ENCODE data around the gene PARD6G. TPM values are rescaled to one million over a fixed set of nuclear protein-coding genes. Genes with fewer than 3 reads are reported as not detected.

Gene PARD6G
- total and polyA plus RNA-seq, 2 experiments from 2014 or later: 6.9 to 18.5 TPM

DNA sequence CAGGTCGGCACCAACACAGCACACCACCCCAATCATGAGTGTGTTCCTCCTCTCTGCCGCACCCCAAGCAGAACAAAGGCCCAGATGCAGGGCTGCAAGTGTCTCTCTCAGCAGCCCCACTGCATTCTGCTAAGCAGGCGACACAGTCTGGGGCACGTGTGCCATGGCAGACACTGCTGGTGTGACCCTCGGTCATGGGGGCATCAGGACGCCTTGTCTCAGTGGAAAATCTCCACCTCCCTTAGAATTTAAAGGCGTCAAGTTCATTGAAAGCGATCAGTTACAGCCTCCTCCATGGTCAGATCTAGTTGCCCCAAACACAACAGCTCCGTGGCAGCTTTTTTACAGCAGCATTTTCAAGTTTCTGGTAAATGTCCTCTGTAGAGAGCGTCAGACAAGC, 81.1 kb downstream of the PARD6G start:
- H3K4me1 Mint-ChIP-seq: no peaks in the 10 kb centered on the region; the same call in 2 of the 3 replicates

More for the DNA sequence above, 81.1 kb downstream of the PARD6G start:
- H3K4me3 Mint-ChIP-seq: no peak overlapping the region
- no peaks in the 10 kb centered on the region for H3K9me2 ChIP-seq (ENCODE audit: insufficient read depth)
- H3K79me2 ChIP-seq (replicated peaks; ENCODE audit: insufficient read depth): no peaks in the 10 kb centered on the region
- H3K27me3 Mint-ChIP-seq (ENCODE audit: insufficient read depth, low read depth, poor library complexity): peaks cover 11% of the 10 kb centered on the region
- H3K27ac Mint-ChIP-seq: no peak overlapping the region
- H3K9me3 Mint-ChIP-seq: peaks cover 21% of the 10 kb centered on the region
- no peak for TF ChIP-seq ZNF331 (CRISPR knock-in tag; IDR thresholded peaks at IDR 0.05; ENCODE audit: low read depth)
- TF ChIP-seq CREB1 (CRISPR knock-in tag; IDR thresholded peaks at IDR 0.05; ENCODE audit: low read depth): no peak
- TF ChIP-seq, protein P1, sequence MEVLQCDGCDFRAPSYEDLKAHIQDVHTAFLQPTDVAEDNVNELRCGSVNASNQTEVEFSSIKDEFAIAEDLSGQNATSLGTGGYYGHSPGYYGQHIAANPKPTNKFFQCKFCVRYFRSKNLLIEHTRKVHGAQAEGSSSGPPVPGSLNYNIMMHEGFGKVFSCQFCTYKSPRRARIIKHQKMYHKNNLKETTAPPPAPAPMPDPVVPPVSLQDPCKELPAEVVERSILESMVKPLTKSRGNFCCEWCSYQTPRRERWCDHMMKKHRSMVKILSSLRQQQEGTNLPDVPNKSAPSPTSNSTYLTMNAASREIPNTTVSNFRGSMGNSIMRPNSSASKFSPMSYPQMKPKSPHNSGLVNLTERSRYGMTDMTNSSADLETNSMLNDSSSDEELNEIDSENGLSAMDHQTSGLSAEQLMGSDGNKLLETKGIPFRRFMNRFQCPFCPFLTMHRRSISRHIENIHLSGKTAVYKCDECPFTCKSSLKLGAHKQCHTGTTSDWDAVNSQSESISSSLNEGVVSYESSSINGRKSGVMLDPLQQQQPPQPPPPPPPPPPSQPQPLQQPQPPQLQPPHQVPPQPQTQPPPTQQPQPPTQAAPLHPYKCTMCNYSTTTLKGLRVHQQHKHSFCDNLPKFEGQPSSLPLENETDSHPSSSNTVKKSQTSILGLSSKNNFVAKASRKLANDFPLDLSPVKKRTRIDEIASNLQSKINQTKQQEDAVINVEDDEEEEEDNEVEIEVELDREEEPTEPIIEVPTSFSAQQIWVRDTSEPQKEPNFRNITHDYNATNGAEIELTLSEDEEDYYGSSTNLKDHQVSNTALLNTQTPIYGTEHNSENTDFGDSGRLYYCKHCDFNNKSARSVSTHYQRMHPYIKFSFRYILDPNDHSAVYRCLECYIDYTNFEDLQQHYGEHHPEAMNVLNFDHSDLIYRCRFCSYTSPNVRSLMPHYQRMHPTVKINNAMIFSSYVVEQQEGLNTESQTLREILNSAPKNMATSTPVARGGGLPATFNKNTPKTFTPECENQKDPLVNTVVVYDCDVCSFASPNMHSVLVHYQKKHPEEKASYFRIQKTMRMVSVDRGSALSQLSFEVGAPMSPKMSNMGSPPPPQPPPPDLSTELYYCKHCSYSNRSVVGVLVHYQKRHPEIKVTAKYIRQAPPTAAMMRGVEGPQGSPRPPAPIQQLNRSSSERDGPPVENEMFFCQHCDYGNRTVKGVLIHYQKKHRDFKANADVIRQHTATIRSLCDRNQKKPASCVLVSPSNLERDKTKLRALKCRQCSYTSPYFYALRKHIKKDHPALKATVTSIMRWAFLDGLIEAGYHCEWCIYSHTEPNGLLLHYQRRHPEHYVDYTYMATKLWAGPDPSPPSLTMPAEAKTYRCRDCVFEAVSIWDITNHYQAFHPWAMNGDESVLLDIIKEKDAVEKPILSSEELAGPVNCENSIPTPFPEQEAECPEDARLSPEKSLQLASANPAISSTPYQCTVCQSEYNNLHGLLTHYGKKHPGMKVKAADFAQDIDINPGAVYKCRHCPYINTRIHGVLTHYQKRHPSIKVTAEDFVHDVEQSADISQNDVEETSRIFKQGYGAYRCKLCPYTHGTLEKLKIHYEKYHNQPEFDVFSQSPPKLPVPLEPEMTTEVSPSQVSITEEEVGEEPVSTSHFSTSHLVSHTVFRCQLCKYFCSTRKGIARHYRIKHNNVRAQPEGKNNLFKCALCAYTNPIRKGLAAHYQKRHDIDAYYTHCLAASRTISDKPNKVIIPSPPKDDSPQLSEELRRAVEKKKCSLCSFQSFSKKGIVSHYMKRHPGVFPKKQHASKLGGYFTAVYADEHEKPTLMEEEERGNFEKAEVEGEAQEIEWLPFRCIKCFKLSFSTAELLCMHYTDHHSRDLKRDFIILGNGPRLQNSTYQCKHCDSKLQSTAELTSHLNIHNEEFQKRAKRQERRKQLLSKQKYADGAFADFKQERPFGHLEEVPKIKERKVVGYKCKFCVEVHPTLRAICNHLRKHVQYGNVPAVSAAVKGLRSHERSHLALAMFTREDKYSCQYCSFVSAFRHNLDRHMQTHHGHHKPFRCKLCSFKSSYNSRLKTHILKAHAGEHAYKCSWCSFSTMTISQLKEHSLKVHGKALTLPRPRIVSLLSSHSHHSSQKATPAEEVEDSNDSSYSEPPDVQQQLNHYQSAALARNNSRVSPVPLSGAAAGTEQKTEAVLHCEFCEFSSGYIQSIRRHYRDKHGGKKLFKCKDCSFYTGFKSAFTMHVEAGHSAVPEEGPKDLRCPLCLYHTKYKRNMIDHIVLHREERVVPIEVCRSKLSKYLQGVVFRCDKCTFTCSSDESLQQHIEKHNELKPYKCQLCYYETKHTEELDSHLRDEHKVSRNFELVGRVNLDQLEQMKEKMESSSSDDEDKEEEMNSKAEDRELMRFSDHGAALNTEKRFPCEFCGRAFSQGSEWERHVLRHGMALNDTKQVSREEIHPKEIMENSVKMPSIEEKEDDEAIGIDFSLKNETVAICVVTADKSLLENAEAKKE (CRISPR knock-in tag; IDR thresholded peaks at IDR 0.05): no peak
- TF ChIP-seq EZH2 (IDR thresholded peaks at IDR 0.05; ENCODE audit: low read depth, unreplicated experiment): no peak
- TF ChIP-seq POLR2AphosphoS5 (IDR thresholded peaks at IDR 0.05; ENCODE audit: low read depth): no peak
- no peak for TF ChIP-seq EZH2phosphoT487 (IDR thresholded peaks at IDR 0.05; ENCODE audit: unreplicated experiment)
- TF ChIP-seq, protein P2, sequence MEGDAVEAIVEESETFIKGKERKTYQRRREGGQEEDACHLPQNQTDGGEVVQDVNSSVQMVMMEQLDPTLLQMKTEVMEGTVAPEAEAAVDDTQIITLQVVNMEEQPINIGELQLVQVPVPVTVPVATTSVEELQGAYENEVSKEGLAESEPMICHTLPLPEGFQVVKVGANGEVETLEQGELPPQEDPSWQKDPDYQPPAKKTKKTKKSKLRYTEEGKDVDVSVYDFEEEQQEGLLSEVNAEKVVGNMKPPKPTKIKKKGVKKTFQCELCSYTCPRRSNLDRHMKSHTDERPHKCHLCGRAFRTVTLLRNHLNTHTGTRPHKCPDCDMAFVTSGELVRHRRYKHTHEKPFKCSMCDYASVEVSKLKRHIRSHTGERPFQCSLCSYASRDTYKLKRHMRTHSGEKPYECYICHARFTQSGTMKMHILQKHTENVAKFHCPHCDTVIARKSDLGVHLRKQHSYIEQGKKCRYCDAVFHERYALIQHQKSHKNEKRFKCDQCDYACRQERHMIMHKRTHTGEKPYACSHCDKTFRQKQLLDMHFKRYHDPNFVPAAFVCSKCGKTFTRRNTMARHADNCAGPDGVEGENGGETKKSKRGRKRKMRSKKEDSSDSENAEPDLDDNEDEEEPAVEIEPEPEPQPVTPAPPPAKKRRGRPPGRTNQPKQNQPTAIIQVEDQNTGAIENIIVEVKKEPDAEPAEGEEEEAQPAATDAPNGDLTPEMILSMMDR (conservative IDR thresholded peaks at IDR 0.05; ENCODE audit: low read depth in 2 of 2): no peak
- TF ChIP-seq ZNF114 (CRISPR knock-in tag; IDR thresholded peaks at IDR 0.05): no peak
- no peak for TF ChIP-seq JUNB (IDR thresholded peaks at IDR 0.05; ENCODE audit: unreplicated experiment)
- TF ChIP-seq STAT1 (IDR thresholded peaks at IDR 0.05; ENCODE audit: unreplicated experiment): no peak
- TF ChIP-seq, protein P3, sequence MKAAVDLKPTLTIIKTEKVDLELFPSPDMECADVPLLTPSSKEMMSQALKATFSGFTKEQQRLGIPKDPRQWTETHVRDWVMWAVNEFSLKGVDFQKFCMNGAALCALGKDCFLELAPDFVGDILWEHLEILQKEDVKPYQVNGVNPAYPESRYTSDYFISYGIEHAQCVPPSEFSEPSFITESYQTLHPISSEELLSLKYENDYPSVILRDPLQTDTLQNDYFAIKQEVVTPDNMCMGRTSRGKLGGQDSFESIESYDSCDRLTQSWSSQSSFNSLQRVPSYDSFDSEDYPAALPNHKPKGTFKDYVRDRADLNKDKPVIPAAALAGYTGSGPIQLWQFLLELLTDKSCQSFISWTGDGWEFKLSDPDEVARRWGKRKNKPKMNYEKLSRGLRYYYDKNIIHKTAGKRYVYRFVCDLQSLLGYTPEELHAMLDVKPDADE (IDR thresholded peaks at IDR 0.05): no peak
- TF ChIP-seq NANOG (IDR thresholded peaks at IDR 0.05; ENCODE audit: borderline replicate concordance): no peak
- TF ChIP-seq, protein P4, sequence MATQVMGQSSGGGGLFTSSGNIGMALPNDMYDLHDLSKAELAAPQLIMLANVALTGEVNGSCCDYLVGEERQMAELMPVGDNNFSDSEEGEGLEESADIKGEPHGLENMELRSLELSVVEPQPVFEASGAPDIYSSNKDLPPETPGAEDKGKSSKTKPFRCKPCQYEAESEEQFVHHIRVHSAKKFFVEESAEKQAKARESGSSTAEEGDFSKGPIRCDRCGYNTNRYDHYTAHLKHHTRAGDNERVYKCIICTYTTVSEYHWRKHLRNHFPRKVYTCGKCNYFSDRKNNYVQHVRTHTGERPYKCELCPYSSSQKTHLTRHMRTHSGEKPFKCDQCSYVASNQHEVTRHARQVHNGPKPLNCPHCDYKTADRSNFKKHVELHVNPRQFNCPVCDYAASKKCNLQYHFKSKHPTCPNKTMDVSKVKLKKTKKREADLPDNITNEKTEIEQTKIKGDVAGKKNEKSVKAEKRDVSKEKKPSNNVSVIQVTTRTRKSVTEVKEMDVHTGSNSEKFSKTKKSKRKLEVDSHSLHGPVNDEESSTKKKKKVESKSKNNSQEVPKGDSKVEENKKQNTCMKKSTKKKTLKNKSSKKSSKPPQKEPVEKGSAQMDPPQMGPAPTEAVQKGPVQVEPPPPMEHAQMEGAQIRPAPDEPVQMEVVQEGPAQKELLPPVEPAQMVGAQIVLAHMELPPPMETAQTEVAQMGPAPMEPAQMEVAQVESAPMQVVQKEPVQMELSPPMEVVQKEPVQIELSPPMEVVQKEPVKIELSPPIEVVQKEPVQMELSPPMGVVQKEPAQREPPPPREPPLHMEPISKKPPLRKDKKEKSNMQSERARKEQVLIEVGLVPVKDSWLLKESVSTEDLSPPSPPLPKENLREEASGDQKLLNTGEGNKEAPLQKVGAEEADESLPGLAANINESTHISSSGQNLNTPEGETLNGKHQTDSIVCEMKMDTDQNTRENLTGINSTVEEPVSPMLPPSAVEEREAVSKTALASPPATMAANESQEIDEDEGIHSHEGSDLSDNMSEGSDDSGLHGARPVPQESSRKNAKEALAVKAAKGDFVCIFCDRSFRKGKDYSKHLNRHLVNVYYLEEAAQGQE (IDR thresholded peaks at IDR 0.05; ENCODE audit: unreplicated experiment): no peak
- H3K4me2 ChIP-seq: no peak overlapping the region
- H3K36me3 ChIP-seq (ENCODE audit: insufficient read depth): no peaks in the 10 kb centered on the region
- no peak for DNase-seq (ENCODE audit: low spot score)
- peaks cover 31% of the 10 kb centered on the region for H3K36me3 Mint-ChIP-seq (ENCODE audit: low read depth)
- H3F3A ChIP-seq (replicated peaks; ENCODE audit: low read depth): no peaks in the 10 kb centered on the region
- H3K4me1 ChIP-seq (ENCODE audit: insufficient read depth): no peaks in the 10 kb centered on the region
- H3K4me3 ChIP-seq: no peak overlapping the region
- peaks cover under 1% of the 10 kb centered on the region; the same call in 1 of the 2 replicates for H3K27me3 ChIP-seq (ENCODE audit: insufficient read depth)
- H3K27ac ChIP-seq (ENCODE audit: low read depth): no peak overlapping the region
- no peak for ATAC-seq
- no peaks in the 10 kb centered on the region for H4K20me1 ChIP-seq (replicated peaks; ENCODE audit: insufficient read depth)
- H2AFZ ChIP-seq: no peak overlapping the region
